ENCODE measurements around the gene CHML. TPM values are rescaled to one million over a fixed set of nuclear protein-coding genes. Genes with fewer than 3 reads are reported as not detected.

CHML gene
- total RNA-seq, 1 donor from 2014 or later: 23.3 TPM

DNA sequence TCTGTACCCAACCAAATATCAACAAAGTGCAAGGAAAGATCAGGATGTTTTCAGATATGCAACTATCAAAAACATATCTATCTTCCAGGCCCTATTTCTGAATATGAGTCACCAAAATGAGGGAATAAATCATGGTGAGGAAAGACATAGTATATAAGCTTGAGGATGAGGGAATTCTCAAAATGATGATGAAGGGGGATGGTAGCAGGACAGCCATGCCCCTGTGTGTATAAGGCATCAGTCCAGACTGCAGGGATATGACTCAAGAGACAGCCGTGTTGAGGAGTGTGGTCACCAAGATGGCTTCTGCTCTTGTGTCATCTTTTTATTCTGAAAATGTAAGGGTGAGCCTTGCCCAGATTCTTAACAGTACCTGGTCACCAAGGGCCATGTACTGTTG, 7.5 kb upstream of the CHML start:
- DNase-seq: no peak
- H3K4me3 Mint-ChIP-seq (ENCODE audit: unreplicated experiment): no peak overlapping the region
- no peaks in the 10 kb centered on the region for H3K36me3 Mint-ChIP-seq (ENCODE audit: unreplicated experiment)
- H3K9me3 Mint-ChIP-seq (ENCODE audit: unreplicated experiment): no peaks in the 10 kb centered on the region
- H3K4me1 Mint-ChIP-seq (ENCODE audit: low read depth, unreplicated experiment): no peaks in the 10 kb centered on the region
- TF ChIP-seq, protein P1, sequence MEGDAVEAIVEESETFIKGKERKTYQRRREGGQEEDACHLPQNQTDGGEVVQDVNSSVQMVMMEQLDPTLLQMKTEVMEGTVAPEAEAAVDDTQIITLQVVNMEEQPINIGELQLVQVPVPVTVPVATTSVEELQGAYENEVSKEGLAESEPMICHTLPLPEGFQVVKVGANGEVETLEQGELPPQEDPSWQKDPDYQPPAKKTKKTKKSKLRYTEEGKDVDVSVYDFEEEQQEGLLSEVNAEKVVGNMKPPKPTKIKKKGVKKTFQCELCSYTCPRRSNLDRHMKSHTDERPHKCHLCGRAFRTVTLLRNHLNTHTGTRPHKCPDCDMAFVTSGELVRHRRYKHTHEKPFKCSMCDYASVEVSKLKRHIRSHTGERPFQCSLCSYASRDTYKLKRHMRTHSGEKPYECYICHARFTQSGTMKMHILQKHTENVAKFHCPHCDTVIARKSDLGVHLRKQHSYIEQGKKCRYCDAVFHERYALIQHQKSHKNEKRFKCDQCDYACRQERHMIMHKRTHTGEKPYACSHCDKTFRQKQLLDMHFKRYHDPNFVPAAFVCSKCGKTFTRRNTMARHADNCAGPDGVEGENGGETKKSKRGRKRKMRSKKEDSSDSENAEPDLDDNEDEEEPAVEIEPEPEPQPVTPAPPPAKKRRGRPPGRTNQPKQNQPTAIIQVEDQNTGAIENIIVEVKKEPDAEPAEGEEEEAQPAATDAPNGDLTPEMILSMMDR (IDR thresholded peaks at IDR 0.05; ENCODE audit: partially characterized antibody, unreplicated experiment): no peak
- no peaks in the 10 kb centered on the region for H3K27me3 Mint-ChIP-seq (ENCODE audit: unreplicated experiment)
- H3K27ac Mint-ChIP-seq (ENCODE audit: unreplicated experiment): no peak overlapping the region

- DNase-seq: no peak
- H3K4me3 Mint-ChIP-seq (ENCODE audit: unreplicated experiment): no peak overlapping the region
- no peaks in the 10 kb centered on the region for H3K36me3 Mint-ChIP-seq (ENCODE audit: unreplicated experiment)
- no peak overlapping the region for H3K27ac Mint-ChIP-seq (ENCODE audit: unreplicated experiment)
- TF ChIP-seq, protein P1 (IDR thresholded peaks at IDR 0.05; ENCODE audit: partially characterized antibody, unreplicated experiment): no peak
- H3K9me3 Mint-ChIP-seq (ENCODE audit: unreplicated experiment): no peaks in the 10 kb centered on the region
- no peaks in the 10 kb centered on the region for H3K27me3 Mint-ChIP-seq (ENCODE audit: unreplicated experiment)
- peaks cover under 1% of the 10 kb centered on the region for H3K4me1 Mint-ChIP-seq (ENCODE audit: low read depth, unreplicated experiment)
Observed at GRCh38 chr1:241646201-241646600, 6.0 kb upstream of the CHML start.

DNA sequence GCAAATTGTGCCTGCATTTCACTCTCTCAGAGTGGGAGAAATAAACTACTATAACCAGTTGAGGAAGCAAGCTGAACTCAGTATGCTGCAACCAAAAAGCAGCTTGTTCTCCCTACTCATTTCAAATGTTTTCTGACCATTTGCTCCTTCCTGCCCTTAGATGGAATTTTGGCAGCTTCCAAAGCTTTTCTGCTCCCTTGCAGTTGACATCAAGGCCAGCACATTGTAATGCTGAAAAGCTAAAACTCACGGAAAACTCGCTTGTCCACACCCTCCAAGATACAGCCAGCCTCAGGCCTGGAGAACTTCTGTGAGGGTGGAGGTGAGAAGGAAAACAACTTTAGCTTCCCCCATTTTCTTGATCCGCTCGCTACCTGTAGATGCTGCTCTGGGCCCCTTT, 5.0 kb upstream of the CHML start:
- H3K9me3 Mint-ChIP-seq (ENCODE audit: unreplicated experiment): peaks cover 3% of the 10 kb centered on the region
- H3K4me3 Mint-ChIP-seq (ENCODE audit: unreplicated experiment): no peak overlapping the region
- H3K27ac Mint-ChIP-seq (ENCODE audit: unreplicated experiment): no peak overlapping the region
- H3K27me3 Mint-ChIP-seq (ENCODE audit: unreplicated experiment): peaks cover 4% of the 10 kb centered on the region
- TF ChIP-seq, protein P1 (IDR thresholded peaks at IDR 0.05; ENCODE audit: partially characterized antibody, unreplicated experiment): no peak
- no peaks in the 10 kb centered on the region for H3K36me3 Mint-ChIP-seq (ENCODE audit: unreplicated experiment)
- DNase-seq: no peak
- H3K4me1 Mint-ChIP-seq (ENCODE audit: low read depth, unreplicated experiment): peaks cover 7% of the 10 kb centered on the region

GRCh38 chr1:241644259-241644658, 4.1 kb upstream of the CHML start:
- Mint-ChIP-seq H3K27me3 (ENCODE audit: unreplicated experiment) (peaks cover 4% of the 10 kb centered on the region), H3K9me3 (ENCODE audit: unreplicated experiment) (peaks cover 3% of the 10 kb centered on the region), H3K4me3 (ENCODE audit: unreplicated experiment) (no peak overlapping the region), H3K27ac (ENCODE audit: unreplicated experiment) (no peak overlapping the region), H3K4me1 (ENCODE audit: low read depth, unreplicated experiment) (peaks cover 7% of the 10 kb centered on the region), H3K36me3 (ENCODE audit: unreplicated experiment) (no peaks in the 10 kb centered on the region)
- no peak for DNase-seq
- TF ChIP-seq, protein P1 (IDR thresholded peaks at IDR 0.05; ENCODE audit: partially characterized antibody, unreplicated experiment): no peak

DNA sequence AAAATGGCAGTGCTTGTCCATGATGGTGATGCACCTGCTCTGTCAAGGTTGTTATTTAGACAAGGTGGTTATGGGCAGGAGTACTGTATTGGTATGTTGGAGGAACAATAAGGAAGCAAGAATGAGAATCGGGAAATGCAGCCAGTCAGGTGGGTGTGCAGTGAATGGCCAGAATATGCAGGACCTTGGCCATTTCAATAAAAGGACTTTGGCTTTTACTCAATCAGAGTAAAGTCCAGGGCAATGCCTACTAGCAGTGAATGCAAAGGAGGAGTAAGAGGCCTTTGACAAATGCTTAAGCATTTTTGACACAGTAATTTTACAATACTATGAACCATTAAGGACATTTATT, 2.4 kb upstream of the CHML start:
- Mint-ChIP-seq H3K36me3 (ENCODE audit: unreplicated experiment) (no peaks in the 10 kb centered on the region), H3K4me1 (ENCODE audit: low read depth, unreplicated experiment) (peaks cover 15% of the 10 kb centered on the region), H3K27me3 (ENCODE audit: unreplicated experiment) (peaks cover 4% of the 10 kb centered on the region), H3K9me3 (ENCODE audit: unreplicated experiment) (peaks cover 3% of the 10 kb centered on the region), H3K27ac (ENCODE audit: unreplicated experiment) (no peak overlapping the region), H3K4me3 (ENCODE audit: unreplicated experiment) (no peak overlapping the region)
- TF ChIP-seq, protein P1 (IDR thresholded peaks at IDR 0.05; ENCODE audit: partially characterized antibody, unreplicated experiment): no peak
- DNase-seq: no peak

All from glutamatergic neuron (in vitro differentiated cells).